H9 (cell line): Measurements from ENCODE around the gene ABCA3. TPM values are rescaled to one million over a fixed set of nuclear protein-coding genes. Genes with fewer than 3 reads are reported as not detected.

Experiments
- DNase-seq: peaks from one replicate; pipeline ENCODE4 v3.0.0-alpha.2; 2017
- H2AFZ ChIP-seq: one replicate; pipeline ENCODE4 v1.6.1; 2013; ENCODE audit warnings: mild to moderate bottlenecking, low read length, control low read depth, moderate library complexity
- H2AK5ac ChIP-seq: 2 replicates; pipeline ENCODE4 v1.6.1; 2013; ENCODE audit warnings: low read length, control low read depth, mixed read lengths; ENCODE audit not compliant: insufficient read length
- H2BK120ac ChIP-seq: one replicate; pipeline ENCODE4 v1.6.1; 2013; ENCODE audit warnings: low read depth, mild to moderate bottlenecking, low read length, control low read depth, inconsistent platforms; ENCODE audit not compliant: poor library complexity, severe bottlenecking
- H2BK12ac ChIP-seq: 2 replicates; pipeline ENCODE4 v1.6.1; 2013; ENCODE audit warnings: low read length, control low read depth, mixed read lengths, low read depth; ENCODE audit not compliant: insufficient read length
- H2BK15ac ChIP-seq: 2 replicates; pipeline ENCODE4 v1.6.1; 2013; ENCODE audit warnings: low read depth, low read length, control low read depth
- H2BK20ac ChIP-seq: one replicate; pipeline ENCODE4 v1.6.1; 2013; ENCODE audit warnings: low read depth, mild to moderate bottlenecking, low read length, control low read depth, inconsistent platforms; ENCODE audit not compliant: poor library complexity, severe bottlenecking
- H2BK5ac ChIP-seq: 2 replicates; pipeline ENCODE4 v1.6.1; 2013; ENCODE audit warnings: low read length, control low read depth, mixed read lengths; ENCODE audit not compliant: insufficient read length
- H3K14ac ChIP-seq: 2 replicates; pipeline ENCODE4 v1.6.1; 2013; ENCODE audit warnings: low read length, control low read depth; ENCODE audit not compliant: insufficient read depth
- H3K18ac ChIP-seq: 2 replicates; pipeline ENCODE4 v1.6.1; 2013; ENCODE audit warnings: low read depth, mild to moderate bottlenecking, mixed read lengths, low read length, control low read depth; ENCODE audit not compliant: insufficient read length
- H3K23ac ChIP-seq: 2 replicates; pipeline ENCODE4 v1.6.1; 2013; ENCODE audit warnings: low read length, control low read depth, mixed read lengths, low read depth; ENCODE audit not compliant: insufficient read length
- H3K23me2 ChIP-seq: 2 replicates; pipeline ENCODE4 v1.6.1; 2013; ENCODE audit warnings: low read depth, mild to moderate bottlenecking, mixed read lengths, low read length, control low read depth; ENCODE audit not compliant: insufficient read length, poor library complexity, severe bottlenecking
- H3K27ac ChIP-seq: 2 replicates; pipeline ENCODE4 v1.5.1; 2013; ENCODE audit warnings: low read length, control low read depth, mixed read lengths, low read depth; ENCODE audit not compliant: insufficient read length
- H3K27me3 ChIP-seq: 2 replicates; pipeline ENCODE4 v1.6.1; 2013; ENCODE audit warnings: low read length, control low read depth, inconsistent platforms; ENCODE audit not compliant: insufficient read depth
- H3K4ac ChIP-seq: 2 replicates; pipeline ENCODE4 v1.6.1; 2013; ENCODE audit warnings: low read depth, mild to moderate bottlenecking, control low read depth, inconsistent platforms, low read length, moderate library complexity
- H3K4me1 ChIP-seq: 2 replicates; pipeline ENCODE4 v1.6.1; 2013; ENCODE audit warnings: low read length, control low read depth, inconsistent platforms; ENCODE audit not compliant: insufficient read depth
- H3K4me2 ChIP-seq: 2 replicates; pipeline ENCODE4 v1.6.1; 2013; ENCODE audit warnings: low read length, control low read depth, mixed read lengths; ENCODE audit not compliant: insufficient read length, insufficient read depth
- H3K56ac ChIP-seq: 2 replicates; pipeline ENCODE4 v1.6.1; 2013; ENCODE audit warnings: low read depth, mild to moderate bottlenecking, mixed read lengths, low read length, control low read depth; ENCODE audit not compliant: insufficient read length
- H3K79me1 ChIP-seq: 2 replicates; pipeline ENCODE4 v1.6.1; 2013; ENCODE audit warnings: low read depth, mild to moderate bottlenecking, moderate library complexity, low read length, control low read depth, inconsistent platforms; ENCODE audit not compliant: insufficient read depth, poor library complexity, severe bottlenecking
- H3K79me2 ChIP-seq: 2 replicates; pipeline ENCODE4 v1.6.1; 2013; ENCODE audit warnings: low read length, control low read depth, inconsistent platforms; ENCODE audit not compliant: insufficient read depth
- H3K9ac ChIP-seq: 2 replicates; pipeline ENCODE4 v1.6.1; 2013; ENCODE audit warnings: low read length, control low read depth, mixed read lengths; ENCODE audit not compliant: insufficient read length; ENCODE audit errors: extremely low read depth
- H3K9me3 ChIP-seq: one replicate; pipeline ENCODE4 v1.6.1; 2013; ENCODE audit warnings: low read depth, low read length, inconsistent platforms; ENCODE audit not compliant: control insufficient read depth
- H3T11ph ChIP-seq: one replicate; pipeline ENCODE4 v1.6.1; 2013; ENCODE audit warnings: mild to moderate bottlenecking, low read length, control low read depth, inconsistent platforms
- H4K20me1 ChIP-seq: one replicate; pipeline ENCODE4 v1.6.1; 2013; ENCODE audit not compliant: control insufficient read depth, insufficient read length, insufficient read depth
- H4K5ac ChIP-seq: 2 replicates; pipeline ENCODE4 v1.6.1; 2013; ENCODE audit warnings: low read depth, mild to moderate bottlenecking, mixed read lengths, low read length, control low read depth; ENCODE audit not compliant: insufficient read length
- H4K8ac ChIP-seq: replicated peaks from 2 replicates; pipeline ENCODE4 v1.6.1; 2013; ENCODE audit warnings: low read length, control low read depth, mixed read lengths, low read depth; ENCODE audit not compliant: insufficient read length
- H4K91ac ChIP-seq: 2 replicates; pipeline ENCODE4 v1.6.1; 2013; ENCODE audit warnings: low read depth, mild to moderate bottlenecking, moderate library complexity, mixed read lengths, low read length, control low read depth; ENCODE audit not compliant: insufficient read length
- H3K27ac Mint-ChIP-seq, 3 experiments: 2 replicates in 2 of 3; 3 replicates in 1 of 3; pipeline ENCODE4 v1.8.0; 2020 to 2021; ENCODE audit warnings: mixed read lengths in 3 of 3, mild to moderate bottlenecking in 1 of 3, moderate library complexity in 1 of 3
- H3K27me3 Mint-ChIP-seq: 2 replicates; pipeline ENCODE4 v1.8.0; 2021; ENCODE audit warnings: low read depth, mild to moderate bottlenecking, moderate library complexity, mixed read lengths
- H3K36me3 Mint-ChIP-seq, 3 experiments: 2 replicates in 2 of 3; 3 replicates in 1 of 3; pipeline ENCODE4 v1.8.0; 2020 to 2021; ENCODE audit warnings: low read depth in 3 of 3, mixed read lengths in 3 of 3; ENCODE audit not compliant: insufficient read depth in 1 of 3
- H3K4me1 Mint-ChIP-seq, 2 experiments: 2 replicates each; pipeline ENCODE4 v1.8.0; 2020; ENCODE audit warnings: mixed read lengths in 2 of 2
- H3K4me3 Mint-ChIP-seq, 2 experiments: 2 replicates in 1 of 2; 3 replicates in 1 of 2; pipeline ENCODE4 v1.8.0; 2020 to 2021; ENCODE audit warnings: mild to moderate bottlenecking in 2 of 2, mixed read lengths in 2 of 2, moderate library complexity in 1 of 2
- H3K9me3 Mint-ChIP-seq, 2 experiments: 2 replicates in 1 of 2; 3 replicates in 1 of 2; pipeline ENCODE4 v1.8.0; 2020; ENCODE audit warnings: mild to moderate bottlenecking in 2 of 2, mixed read lengths in 2 of 2, moderate library complexity in 1 of 2
- CTCF ChIP-seq: fragments of 200-600 bp; sonication (generic); conservative IDR thresholded peaks from 3 replicates; pipeline ENCODE4 v1.8.0; 2021; ENCODE audit warnings: antibody characterized with exemption, mild to moderate bottlenecking
- WGBS: extraction: QIAGEN DNeasy Blood & Tissue Kit; methylation state at CpG from one replicate; pipeline ENCODE4 v1.1.7; 2013; ENCODE audit warnings: missing lambda C conversion rate, low lambda C conversion rate, mixed read lengths; ENCODE audit not compliant: insufficient read length; ENCODE audit errors: extremely low coverage; 5-methylcytosine and 5-hydroxymethylcytosine counted together
- total RNA-seq: library from RNA; stranded (reverse); gene quantifications from 2 replicates; pipeline ENCODE4 v1.2.1, GENCODE V29; 2021

ABCA3 gene
- total RNA-seq, 1 experiment from 2014 or later, result 8.0 TPM

- no CpG with 5 or more reads among the region's 23 CpGs for WGBS
- H2AFZ ChIP-seq, result no peak overlapping the region
Observed at GRCh38 chr16:2296661-2297505, 43.6 kb downstream of the ABCA3 start.

More at GRCh38 chr16:2296661-2297505, 43.6 kb downstream of the ABCA3 start:
- H3K79me1 ChIP-seq, result no peaks in the 10 kb centered on the region
- H3T11ph ChIP-seq, result no peak overlapping the region
- H4K20me1 ChIP-seq, result no peaks in the 10 kb centered on the region
- no peaks in the 10 kb centered on the region for H3K23me2 ChIP-seq
- no peak overlapping the region for H4K91ac ChIP-seq
- no peak overlapping the region for H2AK5ac ChIP-seq
- no peaks in the 10 kb centered on the region; the same call in 1 of the 2 replicates for H3K27me3 Mint-ChIP-seq
- H2BK5ac ChIP-seq, result no peak overlapping the region
- no peak overlapping the region for H3K27ac ChIP-seq
- H3K18ac ChIP-seq, result peak overlapping the region; percentile 2
- no peaks in the 10 kb centered on the region for H3K27me3 ChIP-seq
- no peak overlapping the region for H2BK12ac ChIP-seq
- no peak overlapping the region for H2BK120ac ChIP-seq
- no peak overlapping the region for H3K27ac Mint-ChIP-seq
- no peaks in the 10 kb centered on the region for H3K4me1 Mint-ChIP-seq
- peak; percentile 67 for TF ChIP-seq CTCF
- no peaks in the 10 kb centered on the region for H3K9me3 ChIP-seq
- no peak overlapping the region; the same call in 1 of the 2 replicates for H3K14ac ChIP-seq
- H3K36me3 Mint-ChIP-seq, result no peaks in the 10 kb centered on the region
- H3K56ac ChIP-seq, result no peak overlapping the region
- no peaks in the 10 kb centered on the region for H3K9me3 Mint-ChIP-seq
- no peak overlapping the region for H3K9ac ChIP-seq
- no peak overlapping the region for H2BK20ac ChIP-seq
- no peak overlapping the region for H3K4ac ChIP-seq
- no peak overlapping the region for H3K4me3 Mint-ChIP-seq
- no peak overlapping the region for H4K5ac ChIP-seq
- 0 out of 2 replicates have a peak, but pooled peaks cover 3% of the 10 kb centered on the region for H3K4me1 ChIP-seq
- no peak overlapping the region for H3K23ac ChIP-seq
- DNase-seq, result peak; percentile 71
- no peak overlapping the region for H2BK15ac ChIP-seq
- H3K4me2 ChIP-seq, result no peak overlapping the region
- H4K8ac ChIP-seq, result no peak overlapping the region
- H3K79me2 ChIP-seq, result no peaks in the 10 kb centered on the region
